ENCODE data around the gene DCTN2. TPM values are rescaled to one million over a fixed set of nuclear protein-coding genes. Genes with fewer than 3 reads are reported as not detected.
"Not testable (repeated sequence)": the region's sequence is repeated elsewhere in the genome, so short reads cannot be mapped to it uniquely, and the experiment has no call there.

The DCTN2 gene
- total RNA-seq, 2 donors from 2014 or later = 131 to 139 TPM

GRCh38 chr12:57564178-57564740 lies 17.3 kb upstream of the DCTN2 start:
- Histone ChIP-seq H3K9me3 (no peaks in the 10 kb centered on the region), H3K36me3 (no peaks in the 10 kb centered on the region), H3K9ac (ENCODE audit: low read depth in 2 of 2, low read length in 2 of 2) (no peak overlapping the region), H3K4me1 (no peaks in the 10 kb centered on the region), H3K27ac (no peak overlapping the region), H3K4me3 (no peak overlapping the region), H3K27me3 (no peaks in the 10 kb centered on the region)
- no peak for DNase-seq
- TF ChIP-seq, protein P1, sequence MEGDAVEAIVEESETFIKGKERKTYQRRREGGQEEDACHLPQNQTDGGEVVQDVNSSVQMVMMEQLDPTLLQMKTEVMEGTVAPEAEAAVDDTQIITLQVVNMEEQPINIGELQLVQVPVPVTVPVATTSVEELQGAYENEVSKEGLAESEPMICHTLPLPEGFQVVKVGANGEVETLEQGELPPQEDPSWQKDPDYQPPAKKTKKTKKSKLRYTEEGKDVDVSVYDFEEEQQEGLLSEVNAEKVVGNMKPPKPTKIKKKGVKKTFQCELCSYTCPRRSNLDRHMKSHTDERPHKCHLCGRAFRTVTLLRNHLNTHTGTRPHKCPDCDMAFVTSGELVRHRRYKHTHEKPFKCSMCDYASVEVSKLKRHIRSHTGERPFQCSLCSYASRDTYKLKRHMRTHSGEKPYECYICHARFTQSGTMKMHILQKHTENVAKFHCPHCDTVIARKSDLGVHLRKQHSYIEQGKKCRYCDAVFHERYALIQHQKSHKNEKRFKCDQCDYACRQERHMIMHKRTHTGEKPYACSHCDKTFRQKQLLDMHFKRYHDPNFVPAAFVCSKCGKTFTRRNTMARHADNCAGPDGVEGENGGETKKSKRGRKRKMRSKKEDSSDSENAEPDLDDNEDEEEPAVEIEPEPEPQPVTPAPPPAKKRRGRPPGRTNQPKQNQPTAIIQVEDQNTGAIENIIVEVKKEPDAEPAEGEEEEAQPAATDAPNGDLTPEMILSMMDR (IDR thresholded peaks at IDR 0.05) = no peak
- intact Hi-C loops (cut with DNase I) = no loop called here

DNA sequence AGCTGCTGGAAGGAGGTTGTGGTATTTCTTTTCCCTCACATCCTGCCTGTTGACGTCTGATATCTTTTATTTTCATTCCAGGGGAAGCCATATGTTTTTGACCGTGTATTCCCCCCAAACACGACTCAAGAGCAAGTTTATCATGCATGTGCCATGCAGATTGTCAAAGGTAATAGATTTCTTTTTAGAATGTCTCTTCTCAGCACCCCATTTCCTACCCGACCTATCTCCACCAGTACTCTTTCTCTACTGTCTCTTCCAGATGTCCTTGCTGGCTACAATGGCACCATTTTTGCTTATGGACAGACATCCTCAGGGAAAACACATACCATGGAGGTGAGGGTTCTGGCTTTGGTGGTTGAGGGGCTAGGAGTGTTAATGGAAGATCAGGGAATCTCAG lies 16.4 kb upstream of the DCTN2 start:
- Histone ChIP-seq H3K27ac (no peak overlapping the region), H3K36me3 (no peaks in the 10 kb centered on the region), H3K9me3 (no peaks in the 10 kb centered on the region), H3K4me3 (no peak overlapping the region), H3K4me1 (no peaks in the 10 kb centered on the region), H3K27me3 (no peaks in the 10 kb centered on the region), H3K9ac (ENCODE audit: low read depth in 2 of 2, low read length in 2 of 2) (no peak overlapping the region)
- TF ChIP-seq, protein P1 (IDR thresholded peaks at IDR 0.05) = no peak
- DNase-seq = no peak
- intact Hi-C loops (cut with DNase I) = no loop called here

DNA sequence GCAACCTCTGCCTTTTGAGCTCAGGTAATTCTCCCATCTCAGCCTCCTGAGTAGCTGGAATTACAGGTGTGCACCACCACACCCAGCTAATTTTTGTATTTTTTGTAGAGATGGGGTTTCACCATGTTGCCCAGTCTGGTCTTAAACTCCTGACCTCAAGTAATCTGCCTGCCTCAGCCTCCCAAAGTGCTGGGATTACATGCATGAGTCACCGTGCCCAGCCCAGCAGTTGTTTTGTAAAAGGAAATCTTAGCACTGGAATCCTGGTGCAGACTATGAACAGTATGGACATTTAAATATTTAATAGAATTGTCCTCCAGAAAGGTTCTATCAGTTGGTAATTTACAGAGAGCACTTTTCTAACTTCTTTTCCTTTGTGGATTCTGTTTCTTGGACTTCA lies 14.1 kb upstream of the DCTN2 start:
- H3K36me3 ChIP-seq; H3K4me3 ChIP-seq; H3K9me3 ChIP-seq; H3K4me1 ChIP-seq; DNase-seq; H3K9ac ChIP-seq (ENCODE audit: low read depth in 2 of 2, low read length in 2 of 2); intact Hi-C loops (cut with DNase I); H3K27ac ChIP-seq; H3K27me3 ChIP-seq: not testable (repeated sequence)

- Histone ChIP-seq H3K27me3 (no peaks in the 10 kb centered on the region), H3K27ac (no peak overlapping the region), H3K9me3 (no peaks in the 10 kb centered on the region), H3K9ac (ENCODE audit: low read depth in 2 of 2, low read length in 2 of 2) (no peak overlapping the region), H3K4me3 (no peak overlapping the region), H3K4me1 (no peaks in the 10 kb centered on the region), H3K36me3 (no peaks in the 10 kb centered on the region)
- intact Hi-C loops (cut with DNase I) = no loop called here
- TF ChIP-seq, protein P1 (IDR thresholded peaks at IDR 0.05) = no peak
- no peak for DNase-seq
Observed at GRCh38 chr12:57560516-57560915, 13.5 kb upstream of the DCTN2 start.

- intact Hi-C loops (cut with DNase I) = no loop called here
- H3K4me1 ChIP-seq = no peaks in the 10 kb centered on the region
- no peaks in the 10 kb centered on the region for H3K27me3 ChIP-seq
- TF ChIP-seq, protein P1 (IDR thresholded peaks at IDR 0.05) = no peak
- no peak for DNase-seq
- no peak overlapping the region for H3K9ac ChIP-seq (ENCODE audit: low read depth in 2 of 2, low read length in 2 of 2)
- no peak overlapping the region for H3K4me3 ChIP-seq
- no peaks in the 10 kb centered on the region for H3K9me3 ChIP-seq
- no peak overlapping the region for H3K27ac ChIP-seq
- no peaks in the 10 kb centered on the region for H3K36me3 ChIP-seq
Observed at GRCh38 chr12:57558864-57559263, 11.9 kb upstream of the DCTN2 start.

GRCh38 chr12:57554897-57555296 lies 7.9 kb upstream of the DCTN2 start:
- no peaks in the 10 kb centered on the region for H3K9me3 ChIP-seq
- no peaks in the 10 kb centered on the region for H3K4me1 ChIP-seq
- TF ChIP-seq, protein P1 (IDR thresholded peaks at IDR 0.05) = no peak
- no peak for DNase-seq
- no peak overlapping the region for H3K9ac ChIP-seq (ENCODE audit: low read depth in 2 of 2, low read length in 2 of 2)
- H3K36me3 ChIP-seq = no peaks in the 10 kb centered on the region
- peaks cover 2% of the 10 kb centered on the region for H3K27me3 ChIP-seq
- H3K4me3 ChIP-seq = no peak overlapping the region
- intact Hi-C loops (cut with DNase I) = no loop called here
- H3K27ac ChIP-seq = no peak overlapping the region
